CD4-positive, alpha-beta T cell treated with Interleukin-2 at 100 ng/mL for 4 hours (primary cell): ENCODE data around the gene MYLK.

ENCODE experiments used
- DNase-seq: peaks from one replicate; pipeline ENCODE4 v3.0.0-alpha.2; 2020; ENCODE audit warnings: low spot score

MYLK gene

DNA sequence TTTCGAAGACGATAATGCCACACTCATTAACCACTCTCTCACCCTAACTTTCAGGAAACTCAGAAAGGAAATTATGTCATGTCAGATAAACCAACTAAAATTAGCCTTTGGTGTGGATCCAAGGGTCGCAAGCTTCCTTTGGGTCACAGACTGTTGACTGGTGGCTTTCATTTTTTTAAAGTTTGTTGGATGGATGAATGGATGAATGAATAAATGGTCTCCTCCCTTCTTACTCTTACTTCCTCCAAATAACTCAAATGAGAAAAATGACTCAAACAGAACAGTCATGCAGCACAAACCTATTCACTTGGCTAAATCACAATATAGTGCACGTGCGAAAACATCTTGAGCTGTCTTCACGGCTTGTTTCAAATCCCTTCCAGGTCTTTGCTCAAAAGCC lies 216.3 kb downstream of the MYLK start:
- DNase-seq, result no peak

DNA sequence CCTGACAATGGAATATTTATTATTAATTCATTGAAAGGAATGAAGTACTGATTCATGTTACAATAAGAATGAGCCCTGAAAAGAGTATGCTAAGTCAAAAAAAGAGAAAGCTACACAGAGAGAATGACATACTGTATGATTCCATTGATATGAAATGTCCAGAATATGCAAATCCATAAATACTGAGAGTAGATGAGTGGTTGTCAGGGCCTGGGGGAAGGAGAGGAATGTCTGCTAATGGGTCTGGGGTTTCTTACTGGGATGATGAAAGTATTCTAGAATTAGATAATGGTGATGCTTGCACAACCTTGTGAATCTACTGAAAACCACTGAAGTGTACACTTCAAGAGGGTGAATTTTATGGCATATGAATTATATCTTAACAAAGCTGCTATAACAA lies 219.4 kb downstream of the MYLK start:
- no peak for DNase-seq

DNA sequence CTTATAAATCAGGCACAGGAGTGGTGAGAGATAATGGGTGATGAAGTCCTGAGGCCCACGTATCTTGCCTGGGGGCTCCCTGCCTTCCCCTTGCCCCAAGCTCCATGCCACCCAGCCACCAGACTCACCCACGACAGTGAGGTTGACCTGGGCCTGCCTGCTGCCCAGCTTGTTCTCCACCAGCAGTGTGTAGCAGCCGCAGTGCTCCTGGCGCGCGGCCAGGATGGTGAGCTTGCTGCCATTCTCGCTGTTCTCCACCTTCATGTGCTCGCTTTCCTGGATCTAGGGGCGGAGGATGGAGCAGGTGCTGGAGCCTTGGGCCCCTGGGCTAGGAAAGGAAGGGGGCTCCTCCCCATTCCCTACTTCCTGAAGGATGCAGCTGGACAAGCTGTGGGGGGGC lies 220.2 kb downstream of the MYLK start:
- DNase-seq, result no peak

DNA sequence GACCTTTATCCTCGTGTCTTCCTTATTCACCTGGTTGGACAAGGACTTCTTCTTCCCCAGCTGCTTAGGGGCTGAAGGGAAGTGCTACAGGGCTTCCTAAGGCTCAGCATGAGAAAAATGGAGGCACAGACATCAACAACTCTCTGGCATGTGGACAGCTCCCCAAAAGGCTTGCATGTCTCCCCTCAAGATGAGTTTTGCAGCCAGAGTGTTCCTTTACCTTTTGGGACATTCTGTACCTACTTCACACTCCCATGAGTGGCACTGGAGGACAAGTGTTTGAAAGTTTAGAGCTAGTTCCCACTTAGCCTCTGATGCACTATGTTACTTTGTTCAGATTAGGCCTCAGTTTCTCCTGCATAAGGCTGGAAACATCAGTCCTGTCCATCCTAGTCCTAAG lies 222.2 kb downstream of the MYLK start:
- DNase-seq, result no peak

DNA sequence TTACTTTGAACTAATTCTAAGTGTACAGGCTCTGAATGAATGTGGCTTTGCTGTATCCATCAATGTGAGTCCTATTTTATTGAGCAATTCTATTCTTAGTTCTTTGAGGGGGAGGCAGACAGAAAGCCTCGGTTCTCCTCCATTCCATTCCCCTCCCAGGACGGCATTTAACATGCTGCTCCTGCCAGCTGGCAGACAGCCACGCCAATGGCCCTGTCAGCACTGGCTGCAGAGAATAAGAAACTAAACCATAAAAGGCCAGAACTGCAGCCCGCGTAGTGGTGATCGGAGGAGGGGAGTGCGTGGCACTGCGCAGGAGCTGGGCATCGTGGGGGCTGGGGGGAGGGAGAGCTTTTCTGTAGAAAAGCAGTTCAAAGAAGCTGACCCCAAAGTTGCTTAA lies 223.2 kb downstream of the MYLK start:
- no peak for DNase-seq

DNA sequence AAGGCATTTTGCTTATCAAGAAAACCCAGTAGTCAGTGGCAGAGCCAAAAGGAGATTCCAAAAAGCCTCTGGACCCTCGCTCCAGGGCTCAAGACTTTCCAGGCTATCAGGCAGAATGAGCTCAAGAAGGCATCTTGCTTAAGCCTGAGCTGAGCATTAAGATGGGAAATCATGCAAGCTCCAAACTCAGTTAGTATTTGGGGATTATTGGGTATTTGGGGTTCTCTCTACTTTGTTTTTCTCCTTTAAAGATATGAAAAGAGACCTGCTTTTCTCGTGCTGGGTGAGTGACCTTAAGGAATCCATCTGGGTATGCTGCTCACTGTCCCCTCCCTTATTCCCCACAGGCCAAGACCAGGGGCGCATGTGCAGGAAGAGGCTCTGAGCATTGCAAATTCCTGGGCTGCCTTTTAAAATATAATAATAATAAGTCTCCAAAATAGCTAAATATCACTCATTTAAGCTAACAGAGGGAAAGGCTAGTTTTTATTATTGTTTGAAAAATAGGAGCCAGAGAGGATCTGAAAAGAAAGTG lies 223.9 kb downstream of the MYLK start:
- DNase-seq, result no peak

DNA sequence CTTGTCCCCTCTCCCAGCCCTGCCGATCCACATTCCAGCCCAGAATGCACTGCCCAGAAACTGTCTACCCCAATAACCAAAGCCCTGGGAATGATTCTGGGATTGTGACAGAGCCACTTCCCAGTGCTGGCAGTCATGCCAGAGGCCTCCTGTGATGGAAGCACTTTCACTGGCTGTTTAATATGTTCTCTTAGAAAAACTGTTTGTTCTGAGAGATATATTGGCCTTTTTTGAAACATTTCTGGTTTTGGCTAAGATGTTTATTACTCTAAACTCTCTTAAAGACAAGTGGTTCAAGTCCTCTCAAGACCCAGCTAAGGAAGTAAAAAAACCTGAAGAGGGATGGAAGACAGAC lies 225.3 kb downstream of the MYLK start:
- no peak for DNase-seq

DNA sequence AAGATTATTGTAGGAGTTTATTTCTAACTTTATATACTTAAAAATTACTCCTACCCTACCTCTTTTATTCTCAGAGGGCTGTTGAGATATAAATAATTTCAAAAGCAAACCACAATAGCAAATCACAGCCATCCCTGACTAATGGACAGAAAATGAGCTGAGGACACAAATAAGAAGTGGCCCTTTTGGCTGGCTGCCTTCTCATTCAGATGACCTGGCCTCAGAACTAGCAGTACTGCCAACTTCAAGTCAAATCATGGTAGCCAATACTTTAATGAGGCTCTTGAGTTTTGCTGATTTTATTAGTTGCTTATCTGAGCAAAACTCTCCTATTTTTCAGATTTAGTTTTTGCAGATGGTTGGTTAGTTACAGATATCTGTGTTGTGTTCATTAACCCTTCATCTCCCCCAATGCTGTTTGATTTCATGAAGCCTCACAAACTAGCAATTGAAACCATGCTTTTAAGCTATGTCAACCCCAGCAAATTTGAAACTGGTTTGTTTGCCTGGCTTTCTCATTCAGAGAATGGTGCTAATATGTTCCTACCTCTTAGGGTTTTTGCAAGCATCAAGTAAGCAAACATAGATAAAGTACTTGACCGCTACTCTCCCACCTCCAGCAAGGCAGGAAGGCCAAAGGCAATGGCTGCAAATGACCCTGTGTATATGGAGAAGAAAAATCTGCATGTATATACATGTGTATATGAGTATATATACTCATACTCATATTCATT lies 225.8 kb downstream of the MYLK start:
- DNase-seq, result no peak

DNA sequence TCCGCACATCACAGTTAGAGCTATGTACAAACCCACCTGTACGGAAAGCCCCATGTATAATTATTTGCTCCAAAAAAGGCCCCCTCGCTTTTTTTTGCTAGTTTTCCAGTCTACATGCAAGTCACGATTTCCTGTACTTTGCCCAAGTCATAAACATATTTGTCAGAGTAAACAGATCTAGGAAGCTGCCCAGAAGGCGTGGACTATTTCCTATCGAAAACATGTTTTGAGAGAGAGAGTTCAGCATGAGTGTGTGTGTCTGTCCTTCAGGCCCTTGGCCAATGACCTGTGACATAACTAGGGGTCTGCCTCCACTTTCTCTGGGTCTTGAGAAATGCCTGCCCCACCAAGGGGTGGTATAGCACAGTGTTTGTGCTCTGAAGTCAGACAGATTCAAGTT lies 226.6 kb downstream of the MYLK start:
- DNase-seq, result no peak

DNA sequence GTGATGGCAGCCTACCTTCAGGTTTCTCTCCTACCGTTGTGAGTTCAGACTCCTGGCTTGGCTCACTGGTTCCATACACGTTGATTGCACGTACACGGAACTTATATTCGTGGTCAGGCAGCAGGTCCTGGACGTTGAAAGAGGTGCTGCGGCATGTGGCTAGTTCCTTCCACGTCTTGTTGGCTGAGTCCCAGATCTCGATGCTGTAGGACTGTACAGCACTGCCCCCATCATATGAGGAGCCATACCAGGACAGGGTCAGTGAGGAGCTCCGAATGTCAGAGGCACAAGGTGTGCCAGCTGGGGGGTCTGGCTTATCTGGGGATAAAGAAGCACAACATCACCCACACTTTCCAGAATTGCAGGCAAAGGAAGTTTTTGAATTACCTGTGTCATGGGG lies 227.0 kb downstream of the MYLK start:
- DNase-seq, result no peak

DNA sequence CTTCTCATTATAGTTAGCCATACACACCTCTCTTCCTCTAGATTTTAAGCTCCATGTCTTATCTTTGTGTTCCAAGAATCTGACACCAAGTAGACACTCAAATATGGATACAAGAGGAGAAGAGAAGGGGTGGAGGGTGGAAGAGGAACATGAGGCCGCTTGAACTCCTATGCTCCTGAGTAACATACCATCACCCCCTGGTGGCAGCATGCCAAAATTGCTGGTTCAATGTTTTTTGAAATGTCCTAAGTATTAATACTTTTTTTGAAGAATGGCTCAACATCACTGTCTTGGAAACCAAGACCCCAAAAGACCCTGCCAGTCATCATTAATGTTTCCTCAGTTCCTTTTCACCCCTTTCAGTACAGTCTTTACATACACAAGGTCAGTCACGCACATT lies 227.4 kb downstream of the MYLK start:
- no peak for DNase-seq

DNA sequence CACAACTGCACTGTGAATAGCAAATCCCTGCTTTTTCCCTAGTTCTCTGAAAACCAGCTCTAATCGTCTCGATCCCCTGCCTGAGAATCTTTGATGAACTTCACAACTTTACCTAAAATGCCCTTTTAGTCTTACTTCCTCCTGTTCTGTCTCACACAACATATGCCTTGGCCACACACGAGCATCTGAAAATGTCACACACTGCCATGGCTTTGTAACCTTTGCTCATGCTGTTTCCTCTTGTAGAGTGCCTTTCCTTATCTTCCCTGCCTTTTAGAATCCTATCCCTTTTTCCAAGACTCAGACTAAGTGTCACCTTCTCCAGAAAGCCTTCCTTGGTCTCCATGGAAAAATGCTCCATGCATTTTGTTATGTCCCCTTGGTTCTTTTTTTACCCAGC lies 227.9 kb downstream of the MYLK start:
- no peak for DNase-seq

DNA sequence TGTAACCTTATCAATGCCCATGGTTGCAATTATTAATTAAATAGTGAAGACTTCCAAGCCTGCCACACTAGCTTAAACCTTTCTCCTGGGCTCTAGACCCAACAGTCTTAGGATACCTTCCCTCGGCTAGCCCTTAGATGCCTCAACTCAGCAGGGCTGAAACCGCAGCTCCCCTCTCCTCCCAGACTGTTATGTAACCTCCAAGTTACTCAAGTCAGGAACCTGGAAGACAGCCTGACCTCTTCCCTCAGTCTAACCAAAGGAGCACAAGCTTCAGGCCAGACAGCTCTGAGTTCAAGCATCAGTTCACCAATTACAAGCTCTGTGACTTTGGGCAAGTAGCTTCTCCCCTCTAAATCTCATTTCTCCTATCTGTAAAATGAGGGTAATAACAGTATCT lies 228.7 kb downstream of the MYLK start:
- DNase-seq, result no peak

DNA sequence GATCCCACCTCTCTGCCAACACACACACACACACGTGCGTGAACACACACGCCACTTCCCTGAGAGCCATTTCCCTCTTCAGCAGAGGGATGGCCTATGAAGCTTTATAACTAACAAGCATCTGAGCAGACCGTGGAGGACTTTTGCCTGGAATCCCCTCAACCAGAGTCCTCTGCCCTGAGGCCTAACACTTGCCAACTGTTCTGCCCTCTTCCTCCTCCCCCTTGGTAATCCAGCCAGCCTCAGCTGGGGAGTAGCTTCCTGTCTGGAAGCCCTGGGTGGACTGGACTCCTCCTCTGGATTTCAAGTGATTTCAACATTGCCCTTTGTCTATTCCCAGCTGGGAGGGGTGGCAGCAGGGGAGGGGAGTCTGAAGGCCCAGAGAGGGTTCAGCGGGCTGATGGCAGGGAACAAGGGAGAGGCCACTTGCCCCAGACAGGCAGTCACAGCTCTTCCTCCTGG lies 230.9 kb downstream of the MYLK start:
- DNase-seq, result no peak

DNA sequence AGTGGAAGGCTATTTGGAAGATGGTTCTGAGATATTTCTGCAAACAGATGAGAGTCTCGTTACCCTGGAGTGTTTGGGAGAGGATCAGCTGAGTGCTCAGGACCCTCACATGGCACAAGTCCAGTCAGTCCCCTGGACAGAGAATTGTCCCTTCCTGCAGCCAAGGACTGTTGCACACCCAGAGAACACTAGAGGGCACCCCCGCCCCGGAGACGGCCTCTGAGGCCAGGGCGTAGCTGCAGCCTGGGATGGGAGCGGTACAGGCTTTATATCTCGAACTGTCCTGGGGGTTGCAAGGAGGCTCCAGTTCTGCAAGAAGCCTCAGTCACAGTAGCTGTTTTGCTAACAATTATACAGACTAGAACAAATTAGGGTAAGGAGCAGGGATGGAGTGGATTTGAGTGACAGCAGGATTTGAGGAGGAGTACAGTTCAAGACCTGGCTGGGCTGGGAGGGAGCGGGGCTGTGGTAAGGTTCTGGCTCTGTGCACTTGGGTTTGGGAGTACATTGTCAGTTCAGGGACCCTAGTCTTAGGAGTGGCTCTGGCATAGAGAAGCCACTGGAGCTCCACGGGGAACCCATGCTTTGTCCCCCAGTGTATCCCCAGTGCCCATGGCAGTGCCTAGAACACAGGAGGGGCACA lies 231.7 kb downstream of the MYLK start:
- peak; percentile 15 for DNase-seq

DNA sequence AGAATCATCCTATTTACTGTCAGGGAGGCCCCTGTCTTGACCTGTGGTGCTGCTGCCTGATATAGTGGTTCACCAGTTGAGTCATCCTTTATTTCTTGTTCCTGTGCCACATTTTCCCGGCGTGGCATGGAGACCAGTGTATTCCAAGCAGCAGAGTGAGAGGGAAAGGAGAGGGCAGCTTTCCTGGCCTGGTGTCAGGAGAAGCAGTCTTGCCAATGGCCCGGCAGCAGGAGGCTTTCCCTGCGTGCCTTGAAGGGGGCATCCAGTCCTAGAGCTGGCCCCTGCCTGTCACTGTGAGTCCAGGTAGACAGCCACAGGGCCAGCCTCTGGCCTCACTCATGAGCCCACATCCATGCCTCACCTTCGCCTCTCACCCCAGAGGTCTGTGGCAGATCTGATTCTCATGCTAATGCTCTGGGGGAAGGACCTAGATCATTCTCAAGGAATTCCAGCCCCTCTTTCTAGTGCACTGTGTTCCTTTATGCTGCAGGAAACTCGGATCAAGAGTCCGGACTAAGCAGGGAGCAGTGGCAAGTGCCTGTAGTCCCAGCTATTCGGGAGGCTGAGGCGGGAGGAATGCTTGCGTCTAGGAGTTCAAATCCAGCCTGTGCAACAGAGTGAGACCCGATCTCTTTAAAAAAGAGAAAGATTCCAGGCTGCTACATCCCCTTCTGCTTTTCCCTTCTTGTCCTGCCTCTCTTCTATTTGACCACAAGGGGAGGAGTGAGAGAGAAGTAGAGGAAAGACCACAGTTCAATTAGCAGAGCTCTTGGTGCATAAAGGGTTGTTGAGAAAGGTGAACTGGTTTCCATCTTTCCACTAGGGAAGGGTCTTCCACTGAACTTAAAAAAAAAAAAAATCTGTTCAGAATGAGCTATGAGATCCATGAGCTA lies 232.4 kb downstream of the MYLK start:
- DNase-seq, result no peak

DNA sequence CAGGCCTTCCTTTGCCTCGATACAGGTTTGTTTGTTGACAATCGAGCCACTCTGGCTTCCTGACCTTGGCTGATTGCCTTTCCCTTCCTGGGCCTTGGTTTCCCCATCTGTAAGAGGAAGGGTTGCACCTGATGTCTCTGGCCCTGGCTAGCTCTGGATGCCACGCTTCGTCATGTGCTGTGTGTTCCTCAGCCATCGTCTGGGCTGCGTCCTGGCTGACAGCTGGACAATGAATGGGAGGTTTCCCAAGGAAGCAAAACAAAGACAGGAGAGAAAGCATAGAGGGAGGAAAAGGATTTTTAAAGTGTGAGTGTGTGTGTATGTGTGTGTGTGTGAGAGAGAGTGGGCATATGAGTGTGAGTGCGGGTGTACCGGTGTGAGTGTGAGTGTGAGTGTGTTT lies 234.0 kb downstream of the MYLK start:
- DNase-seq, result no peak

DNA sequence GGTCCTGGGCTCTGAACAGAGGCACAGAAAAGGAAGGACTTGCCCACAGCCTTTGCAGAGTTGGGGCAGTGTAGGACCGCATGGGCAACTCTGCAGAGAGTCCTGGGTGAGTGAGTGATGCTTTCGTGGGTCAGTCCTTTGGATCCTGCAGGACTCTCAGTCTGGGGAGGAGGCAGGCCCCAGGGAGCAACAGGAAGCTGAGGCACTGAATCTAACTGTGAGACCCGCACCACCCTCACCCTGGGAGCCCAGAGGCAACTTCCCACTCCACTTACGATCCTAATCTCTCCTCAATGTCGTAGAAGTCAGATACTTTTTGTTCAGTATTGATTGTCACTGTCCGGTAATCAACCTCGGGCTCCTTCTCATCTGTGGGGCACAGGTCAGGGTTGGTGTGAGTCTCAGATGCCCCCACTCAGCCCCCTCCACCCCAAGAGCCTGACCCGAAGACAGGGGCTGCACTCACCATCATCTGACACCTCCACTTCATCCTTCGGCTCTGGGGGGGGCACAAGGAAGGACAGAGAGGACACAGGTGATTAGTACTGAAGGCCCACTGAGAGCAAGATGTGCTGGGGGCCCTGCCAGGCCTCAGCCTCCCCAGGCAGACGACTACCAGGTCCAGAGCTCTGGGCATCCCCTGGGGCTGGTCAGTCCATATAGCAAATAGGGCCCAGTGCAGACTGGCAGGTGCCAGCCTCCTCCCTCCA lies 235.3 kb downstream of the MYLK start:
- DNase-seq, result no peak

DNA sequence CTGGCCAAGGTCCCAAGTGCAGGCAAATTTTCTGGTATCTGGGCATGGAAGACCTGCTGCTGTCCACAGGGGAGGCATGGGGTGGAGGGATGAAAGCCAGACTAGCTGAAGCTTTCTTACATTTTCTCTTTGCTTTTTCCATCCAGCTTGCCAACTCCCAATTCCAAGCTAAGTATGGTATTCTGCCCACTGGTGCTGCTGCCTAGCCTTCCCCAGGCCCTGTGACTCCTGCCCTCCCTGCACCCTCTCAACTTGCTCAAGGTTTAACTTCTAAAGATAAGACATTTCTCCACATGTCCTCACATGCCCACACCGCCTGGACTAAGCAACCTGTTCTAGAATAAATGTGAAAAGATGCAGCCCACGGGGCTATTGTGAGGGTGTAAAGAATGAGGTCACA lies 239.8 kb downstream of the MYLK start:
- DNase-seq, result no peak

DNA sequence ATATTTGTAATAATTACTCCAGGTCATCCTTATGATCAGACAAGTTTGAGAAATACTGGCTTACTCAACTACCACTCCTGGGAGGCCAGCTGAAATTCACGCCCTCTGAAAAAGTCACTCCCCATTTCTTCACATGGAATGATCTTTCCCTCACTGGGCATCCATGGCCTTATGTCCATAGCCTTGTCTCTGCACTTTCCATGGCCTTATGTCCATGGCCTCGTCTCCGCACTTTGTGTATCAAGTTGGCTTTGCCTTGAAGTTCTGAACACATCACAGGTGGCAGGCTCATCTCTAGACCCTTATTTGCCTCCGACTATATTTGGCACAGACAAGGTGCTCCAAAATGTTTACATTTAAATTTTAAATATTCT lies 241.2 kb downstream of the MYLK start:
- no peak for DNase-seq

DNA sequence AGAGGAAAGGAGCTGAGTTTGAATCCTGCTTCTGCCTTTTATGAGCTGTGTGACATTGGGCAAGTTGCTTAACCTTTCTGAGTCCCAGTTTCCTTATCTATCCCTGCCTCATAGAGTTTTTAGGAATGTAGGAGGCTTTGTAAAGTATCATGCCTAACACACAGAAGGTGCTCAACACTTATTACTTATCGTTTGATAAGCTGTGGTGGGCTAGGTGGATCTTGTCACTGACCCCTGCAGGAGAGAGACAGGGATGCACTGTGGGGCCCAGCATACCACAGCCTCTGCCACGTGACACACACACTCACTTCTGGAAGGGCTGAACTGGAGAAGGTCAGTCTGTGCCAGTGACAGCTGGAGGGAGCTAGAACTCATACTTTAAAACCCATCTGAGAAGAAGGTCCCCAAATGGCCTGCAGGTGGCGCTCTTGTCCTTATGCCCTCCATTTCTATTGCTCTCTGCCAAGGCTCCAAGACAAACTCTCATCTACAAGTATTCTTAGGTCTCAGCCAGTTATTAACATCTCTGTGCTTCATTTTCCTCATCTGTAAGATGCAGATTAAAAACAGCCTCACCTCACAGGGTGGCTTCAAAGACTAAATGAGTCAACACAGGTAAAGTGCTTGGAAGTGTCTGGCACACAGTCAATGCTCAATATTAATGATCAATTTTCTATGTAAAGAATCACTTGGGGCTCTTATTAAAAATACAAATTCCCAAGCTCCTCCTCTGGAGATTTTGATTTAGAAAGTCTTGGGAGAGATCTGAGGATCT lies 241.8 kb downstream of the MYLK start:
- DNase-seq, result peak; percentile 26
